HepG2 (cell line): Measurements from ENCODE around the gene DPF1. TPM values are rescaled to one million over a fixed set of nuclear protein-coding genes. Genes with fewer than 3 reads are reported as not detected.

ENCODE experiments used
- AKAP8 ChIP-seq: sonication (generic); formaldehyde crosslinking; IDR thresholded peaks from 2 replicates; pipeline ENCODE4 v1.5.1; 2020; ENCODE audit warnings: mild to moderate bottlenecking, missing genetic modification reagents
- ETV5 ChIP-seq: IDR thresholded peaks from 2 replicates; pipeline ENCODE4 v1.6.1; 2018; ENCODE audit warnings: missing biosample characterization, missing genetic modification reagents, inconsistent platforms, borderline replicate concordance
- JUN ChIP-seq: sonication (generic); formaldehyde crosslinking; IDR thresholded peaks from 2 replicates; pipeline ENCODE4 v1.4.0; 2020; ENCODE audit warnings: mild to moderate bottlenecking, missing genetic modification reagents
- NCOA2 ChIP-seq: sonication (generic); formaldehyde crosslinking; IDR thresholded peaks from 2 replicates; pipeline ENCODE4 v1.8.0; 2022; ENCODE audit warnings: inconsistent platforms
- RORA ChIP-seq: sonication (generic); formaldehyde crosslinking; IDR thresholded peaks from 2 replicates; pipeline ENCODE4 v1.5.0; 2020; ENCODE audit warnings: mild to moderate bottlenecking, missing genetic modification reagents, moderate library complexity
- SRY ChIP-seq: sonication (generic); formaldehyde crosslinking; IDR thresholded peaks from 2 replicates; pipeline ENCODE4 v1.8.0; 2022; ENCODE audit warnings: mild to moderate bottlenecking, missing genetic modification reagents
- TOE1 ChIP-seq: sonication (generic); formaldehyde crosslinking; IDR thresholded peaks from 2 replicates; pipeline ENCODE4 v1.4.0; 2020; ENCODE audit warnings: mild to moderate bottlenecking, missing genetic modification reagents
- ZNF142 ChIP-seq: sonication (generic); formaldehyde crosslinking; IDR thresholded peaks from 2 replicates; pipeline ENCODE4 v1.4.0; 2020; ENCODE audit warnings: missing genetic modification reagents
- ZNF160 ChIP-seq: sonication (generic); formaldehyde crosslinking; IDR thresholded peaks from 2 replicates; pipeline ENCODE4 v1.8.0; 2022; ENCODE audit warnings: mild to moderate bottlenecking, inconsistent platforms, missing genetic modification reagents
- ZNF276 ChIP-seq: sonication (generic); formaldehyde crosslinking; IDR thresholded peaks from 2 replicates; pipeline ENCODE4 v1.4.0; 2020; ENCODE audit warnings: mild to moderate bottlenecking, low read depth, missing genetic modification reagents
- ZNF513 ChIP-seq: sonication (generic); formaldehyde crosslinking; conservative IDR thresholded peaks from 2 replicates; pipeline ENCODE4 v1.5.0; 2020; ENCODE audit warnings: missing genetic modification reagents
- polyA plus RNA-seq, 8 experiments: library from polyadenylated mRNA; depleted of rRNA in 3 of 8; stranded (reverse) in 7 of 8; unstranded in 1 of 8; fragments of >200 nt; fragmentation: Illumina TruSeq in 4 of 8; extraction: Trizol in 4 of 8; gene quantifications; 2 replicates each; pipeline versions ENCODE4 v1.2.1 to v1.2.3, GENCODE V29; 2011 to 2016; ENCODE audit warnings: low read depth in 4 of 8, missing spikeins in 1 of 8, mixed read lengths in 1 of 8; ENCODE audit not compliant: insufficient read depth in 1 of 8
- total RNA-seq, 5 experiments: library from RNA; depleted of rRNA; stranded (reverse); fragments of >200 nt; fragmentation: Illumina TruSeq; extraction: Trizol; gene quantifications; 2 replicates each; pipeline ENCODE4 v1.2.3, GENCODE V29; 2016; ENCODE audit warnings: low read depth in 1 of 5
- TF ChIP-seq, protein P1 (sequence below): sonication (generic); formaldehyde crosslinking; IDR thresholded peaks from 2 replicates; pipeline ENCODE4 v1.5.1; 2020; ENCODE audit warnings: mild to moderate bottlenecking, missing genetic modification reagents, moderate library complexity

DPF1 gene
- total and polyA plus RNA-seq, 2 of the 13 experiments (the other 11 are each of a cell fraction or from before 2014, with no cell fraction given): 1.0 to 3.2 TPM

- TF ChIP-seq ZNF142 (CRISPR knock-in tag) (no peak), RORA (no peak), NCOA2 (CRISPR knock-in tag) (no peak), ZNF160 (no peak), ETV5 (CRISPR knock-in tag) (no peak), JUN (no peak), TOE1 (CRISPR knock-in tag) (no peak), AKAP8 (CRISPR knock-in tag) (no peak), ZNF276 (CRISPR knock-in tag) (no peak), SRY (no peak), ZNF513 (CRISPR knock-in tag) (no peak)
- TF ChIP-seq, protein P1, sequence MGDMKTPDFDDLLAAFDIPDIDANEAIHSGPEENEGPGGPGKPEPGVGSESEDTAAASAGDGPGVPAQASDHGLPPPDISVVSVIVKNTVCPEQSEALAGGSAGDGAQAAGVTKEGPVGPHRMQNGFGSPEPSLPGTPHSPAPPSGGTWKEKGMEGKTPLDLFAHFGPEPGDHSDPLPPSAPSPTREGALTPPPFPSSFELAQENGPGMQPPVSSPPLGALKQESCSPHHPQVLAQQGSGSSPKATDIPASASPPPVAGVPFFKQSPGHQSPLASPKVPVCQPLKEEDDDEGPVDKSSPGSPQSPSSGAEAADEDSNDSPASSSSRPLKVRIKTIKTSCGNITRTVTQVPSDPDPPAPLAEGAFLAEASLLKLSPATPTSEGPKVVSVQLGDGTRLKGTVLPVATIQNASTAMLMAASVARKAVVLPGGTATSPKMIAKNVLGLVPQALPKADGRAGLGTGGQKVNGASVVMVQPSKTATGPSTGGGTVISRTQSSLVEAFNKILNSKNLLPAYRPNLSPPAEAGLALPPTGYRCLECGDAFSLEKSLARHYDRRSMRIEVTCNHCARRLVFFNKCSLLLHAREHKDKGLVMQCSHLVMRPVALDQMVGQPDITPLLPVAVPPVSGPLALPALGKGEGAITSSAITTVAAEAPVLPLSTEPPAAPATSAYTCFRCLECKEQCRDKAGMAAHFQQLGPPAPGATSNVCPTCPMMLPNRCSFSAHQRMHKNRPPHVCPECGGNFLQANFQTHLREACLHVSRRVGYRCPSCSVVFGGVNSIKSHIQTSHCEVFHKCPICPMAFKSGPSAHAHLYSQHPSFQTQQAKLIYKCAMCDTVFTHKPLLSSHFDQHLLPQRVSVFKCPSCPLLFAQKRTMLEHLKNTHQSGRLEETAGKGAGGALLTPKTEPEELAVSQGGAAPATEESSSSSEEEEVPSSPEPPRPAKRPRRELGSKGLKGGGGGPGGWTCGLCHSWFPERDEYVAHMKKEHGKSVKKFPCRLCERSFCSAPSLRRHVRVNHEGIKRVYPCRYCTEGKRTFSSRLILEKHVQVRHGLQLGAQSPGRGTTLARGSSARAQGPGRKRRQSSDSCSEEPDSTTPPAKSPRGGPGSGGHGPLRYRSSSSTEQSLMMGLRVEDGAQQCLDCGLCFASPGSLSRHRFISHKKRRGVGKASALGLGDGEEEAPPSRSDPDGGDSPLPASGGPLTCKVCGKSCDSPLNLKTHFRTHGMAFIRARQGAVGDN (CRISPR knock-in tag): no peak
Measured at GRCh38 chr19:38175422-38175821, 48.6 kb downstream of the DPF1 start (continued).
